HL-60 (cell line): Measurements from ENCODE around the gene UPK1B.
"Not testable (repeated sequence)": the region's sequence is repeated elsewhere in the genome, so short reads cannot be mapped to it uniquely, and the experiment has no call there.

Source experiments
- POLR2AphosphoS5 ChIP-seq: IDR thresholded peaks from 2 replicates; pipeline ENCODE4 v1.6.1; 2012; ENCODE audit warnings: low read depth
- SPI1 ChIP-seq: IDR thresholded peaks from 2 replicates; pipeline ENCODE4 v1.6.1; 2012; ENCODE audit warnings: low read depth, mild to moderate bottlenecking, borderline replicate concordance
- TF ChIP-seq, protein P1 (sequence below): IDR thresholded peaks from one replicate; pipeline ENCODE4 v1.5.1; 2011; ENCODE audit warnings: low read length, control low read depth, inconsistent platforms; ENCODE audit not compliant: insufficient read depth

DNA sequence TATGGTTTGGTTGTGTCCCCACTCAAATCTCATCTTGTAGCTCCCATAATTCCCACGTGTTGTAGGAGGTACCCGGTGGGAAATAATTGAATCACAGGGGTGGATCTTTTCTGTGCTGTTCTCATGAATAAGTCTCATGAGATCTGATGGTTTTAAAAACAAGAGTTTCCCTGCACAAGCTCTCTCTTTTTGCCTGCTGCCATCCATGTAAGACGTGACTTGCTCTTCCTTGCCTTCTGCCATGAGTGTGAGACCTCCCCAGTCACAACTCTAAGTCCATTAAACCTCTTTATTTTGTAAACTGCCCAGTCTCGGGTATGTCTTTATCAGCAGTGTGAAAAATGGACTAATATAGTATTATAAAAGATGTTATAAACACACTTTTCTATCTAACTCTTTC, 34.0 kb upstream of the UPK1B start:
- not testable (repeated sequence) for TF ChIP-seq POLR2AphosphoS5, SPI1
- TF ChIP-seq, protein P1, sequence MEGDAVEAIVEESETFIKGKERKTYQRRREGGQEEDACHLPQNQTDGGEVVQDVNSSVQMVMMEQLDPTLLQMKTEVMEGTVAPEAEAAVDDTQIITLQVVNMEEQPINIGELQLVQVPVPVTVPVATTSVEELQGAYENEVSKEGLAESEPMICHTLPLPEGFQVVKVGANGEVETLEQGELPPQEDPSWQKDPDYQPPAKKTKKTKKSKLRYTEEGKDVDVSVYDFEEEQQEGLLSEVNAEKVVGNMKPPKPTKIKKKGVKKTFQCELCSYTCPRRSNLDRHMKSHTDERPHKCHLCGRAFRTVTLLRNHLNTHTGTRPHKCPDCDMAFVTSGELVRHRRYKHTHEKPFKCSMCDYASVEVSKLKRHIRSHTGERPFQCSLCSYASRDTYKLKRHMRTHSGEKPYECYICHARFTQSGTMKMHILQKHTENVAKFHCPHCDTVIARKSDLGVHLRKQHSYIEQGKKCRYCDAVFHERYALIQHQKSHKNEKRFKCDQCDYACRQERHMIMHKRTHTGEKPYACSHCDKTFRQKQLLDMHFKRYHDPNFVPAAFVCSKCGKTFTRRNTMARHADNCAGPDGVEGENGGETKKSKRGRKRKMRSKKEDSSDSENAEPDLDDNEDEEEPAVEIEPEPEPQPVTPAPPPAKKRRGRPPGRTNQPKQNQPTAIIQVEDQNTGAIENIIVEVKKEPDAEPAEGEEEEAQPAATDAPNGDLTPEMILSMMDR = not testable (repeated sequence)
